Brain pericyte (primary cell): Measurements from ENCODE around the gene WSCD1.

ENCODE experiments used
- DNase-seq: peaks from one replicate; pipeline ENCODE4 v3.0.0-alpha.2; 2012; ENCODE audit warnings: low read depth, low spot score

WSCD1 gene

GRCh38 chr17:6085812-6086211 is 15.6 kb downstream of the WSCD1 start:
- no peak for DNase-seq

GRCh38 chr17:6086603-6087400 is 16.6 kb downstream of the WSCD1 start:
- DNase-seq, result no peak

GRCh38 chr17:6088141-6088540 is 18.0 kb downstream of the WSCD1 start:
- no peak for DNase-seq

DNA sequence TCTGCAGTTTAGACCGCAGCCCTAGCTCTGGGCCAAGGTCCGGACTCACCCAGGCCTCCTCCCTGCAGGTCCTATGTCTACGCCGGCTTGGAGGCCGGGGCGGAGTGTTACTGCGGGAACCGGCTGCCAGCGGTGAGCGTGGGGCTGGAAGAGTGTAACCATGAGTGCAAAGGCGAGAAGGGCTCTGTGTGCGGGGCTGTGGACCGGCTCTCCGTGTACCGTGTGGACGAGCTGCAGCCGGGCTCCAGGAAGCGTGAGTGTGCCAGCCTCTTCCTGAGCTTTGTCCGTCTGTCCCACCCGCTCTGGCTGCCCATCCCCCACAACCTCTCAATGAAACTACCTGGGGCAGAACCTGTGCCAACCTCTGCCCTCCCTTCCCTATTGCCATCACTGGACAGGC is 20.1 kb downstream of the WSCD1 start:
- DNase-seq, result no peak

DNA sequence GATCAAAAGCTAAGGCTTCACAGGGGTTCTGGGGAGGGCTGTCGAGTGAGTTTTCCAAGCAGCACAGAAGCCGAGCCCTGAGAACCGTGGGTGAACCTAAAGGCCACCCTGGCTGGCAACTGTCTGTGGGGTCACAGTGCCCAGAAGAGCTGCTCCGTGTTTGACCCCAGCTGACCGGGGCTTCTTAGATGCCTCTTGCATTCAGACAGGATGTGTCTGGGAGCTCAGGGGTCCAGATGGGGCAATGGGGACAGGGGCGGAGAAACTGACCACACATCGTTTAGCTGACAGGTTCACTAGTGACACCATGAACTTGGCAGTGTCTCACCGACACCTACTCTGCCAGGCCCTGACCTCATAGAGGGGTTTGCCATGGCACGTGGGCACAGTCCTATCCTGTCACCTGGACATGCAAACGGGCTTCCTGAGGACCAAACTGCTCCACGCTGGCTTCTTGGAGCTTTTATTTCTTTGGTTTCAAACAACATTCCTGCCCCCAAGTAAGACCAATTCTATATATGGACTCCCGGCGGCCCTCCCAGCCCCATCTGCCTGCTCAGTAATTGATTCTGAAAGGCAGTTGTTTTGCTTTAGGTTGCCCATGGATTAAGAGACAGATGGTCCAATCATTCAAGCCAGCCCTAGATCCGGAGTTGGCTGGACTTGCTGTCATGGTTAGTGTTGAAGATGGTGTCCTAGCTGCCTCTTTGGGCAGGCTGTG is 22.2 kb downstream of the WSCD1 start:
- no peak for DNase-seq

GRCh38 chr17:6092903-6093468 is 22.8 kb downstream of the WSCD1 start:
- no peak for DNase-seq

DNA sequence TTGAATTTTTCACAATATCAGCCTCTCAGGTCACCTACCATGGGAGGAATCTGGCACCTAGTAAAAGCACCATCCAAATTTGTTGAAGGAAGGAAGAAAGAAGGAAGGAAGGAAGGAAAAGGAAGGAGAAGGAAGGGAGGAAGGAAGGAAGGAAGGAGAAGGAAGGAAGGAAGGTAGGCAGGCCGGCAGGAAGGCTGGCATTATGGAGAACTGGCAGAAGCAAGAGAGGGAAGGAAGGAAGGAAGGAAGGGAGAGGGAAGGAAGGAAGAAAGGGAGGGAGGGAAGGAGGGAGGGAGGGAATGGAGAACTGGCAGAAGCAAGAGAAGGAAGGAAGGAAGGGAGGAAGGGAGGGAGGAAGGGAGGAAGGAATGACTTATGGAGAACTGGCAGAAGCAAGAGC is 24.3 kb downstream of the WSCD1 start:
- DNase-seq, result no peak

GRCh38 chr17:6094926-6095325 is 24.7 kb downstream of the WSCD1 start:
- DNase-seq, result no peak

DNA sequence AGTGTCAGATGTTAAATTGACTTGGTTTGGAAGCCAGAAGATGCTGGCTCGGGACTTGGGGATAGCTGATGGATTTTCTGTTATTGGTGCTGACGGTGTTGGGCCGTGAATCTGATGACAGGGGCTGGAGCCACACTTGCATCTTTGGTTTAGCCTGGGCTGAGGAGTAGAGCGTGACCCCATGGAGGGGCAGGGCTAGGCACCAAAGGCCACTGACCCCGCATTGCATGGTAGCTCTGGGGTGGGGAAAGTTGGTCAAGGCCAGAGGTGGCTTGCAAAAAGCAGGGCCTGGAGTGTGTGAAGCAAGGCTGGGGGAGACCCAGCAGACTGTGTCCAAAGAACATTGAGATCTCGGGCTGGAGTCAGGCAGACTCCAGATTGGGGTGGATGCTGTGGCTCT is 25.3 kb downstream of the WSCD1 start:
- DNase-seq, result no peak

DNA sequence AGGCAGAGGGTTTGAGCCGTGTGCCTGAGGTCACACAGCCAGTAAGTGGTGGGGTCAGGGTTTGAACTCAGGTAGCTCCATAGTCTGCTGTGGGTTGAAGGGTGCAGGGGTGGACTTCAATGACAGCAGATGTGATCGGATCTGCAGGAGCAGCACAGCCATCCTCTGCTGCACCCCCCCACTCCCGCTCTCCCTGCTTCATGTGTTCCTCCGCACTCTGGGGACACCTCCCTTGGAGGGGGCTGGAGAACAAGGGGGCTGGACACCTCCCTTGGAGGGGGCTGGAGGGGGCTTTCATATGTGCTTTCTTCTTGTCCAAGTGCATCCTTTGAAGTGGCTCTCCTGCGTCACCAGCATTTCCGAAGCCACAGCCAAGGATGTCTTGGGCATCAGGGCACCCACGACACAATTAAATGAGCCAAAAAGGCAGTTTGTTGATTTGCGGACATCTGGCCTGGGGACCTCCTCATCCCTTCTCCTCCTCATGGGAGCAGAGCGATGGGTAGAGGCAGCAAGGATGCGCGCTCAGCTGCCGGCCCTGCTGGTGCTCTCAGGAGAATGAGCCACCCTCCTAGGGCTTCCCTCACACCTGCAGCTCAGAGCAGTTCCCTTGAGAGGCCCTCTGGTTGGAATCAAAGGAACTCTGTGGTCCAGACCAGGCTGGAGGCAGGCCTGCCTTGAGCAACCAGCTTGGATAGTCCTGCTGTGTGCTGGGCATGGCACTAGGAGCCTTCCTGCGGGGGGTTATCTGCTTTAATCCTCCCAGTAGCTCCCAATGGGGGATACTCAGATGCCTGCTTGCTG is 26.2 kb downstream of the WSCD1 start:
- no peak for DNase-seq

- no peak for DNase-seq
Measured at GRCh38 chr17:6097005-6097279, 26.8 kb downstream of the WSCD1 start.

GRCh38 chr17:6098050-6098822 is 28.1 kb downstream of the WSCD1 start:
- no peak for DNase-seq

GRCh38 chr17:6098823-6099180 is 28.6 kb downstream of the WSCD1 start:
- no peak for DNase-seq

- DNase-seq, result no peak
Measured at GRCh38 chr17:6099492-6099891, 29.3 kb downstream of the WSCD1 start.

- DNase-seq, result no peak
Measured at GRCh38 chr17:6100146-6100545, 30.0 kb downstream of the WSCD1 start.

- no peak for DNase-seq
Measured at GRCh38 chr17:6100891-6101500, 30.8 kb downstream of the WSCD1 start.

GRCh38 chr17:6101706-6102105 is 31.5 kb downstream of the WSCD1 start:
- no peak for DNase-seq

GRCh38 chr17:6102615-6103014 is 32.4 kb downstream of the WSCD1 start:
- no peak for DNase-seq

- DNase-seq, result no peak
Measured at GRCh38 chr17:6104956-6105648, 34.9 kb downstream of the WSCD1 start.

- no peak for DNase-seq
Measured at GRCh38 chr17:6105649-6106007, 35.4 kb downstream of the WSCD1 start.

GRCh38 chr17:6106212-6106611 is 36.0 kb downstream of the WSCD1 start:
- DNase-seq, result no peak
